SK-N-SH (cell line): ENCODE measurements around the gene GLCE. TPM values are rescaled to one million over a fixed set of nuclear protein-coding genes. Genes with fewer than 3 reads are reported as not detected.
A peak's percentile ranks its signal among the peaks of the same experiment; 100 is the strongest.

Experiments
- CTCF ChIA-PET: fragments of 300-600, 350-600 bp; formaldehyde crosslinking; extraction: SDS; loops from one replicate; lab custom pipeline; 2021; lab: Yijun Ruan, JAX
- POLR2A ChIA-PET: fragments of 350-600 bp; sonication (Branson Sonifier 250); formaldehyde crosslinking; extraction: SDS; loops from one replicate; lab custom pipeline; 2020; ENCODE audit warnings: antibody characterized with exemption, inconsistent platforms; lab: Yijun Ruan, JAX
- DNase-seq: peaks from one replicate; pipeline ENCODE4 v3.0.0; 2012
- H2AFZ ChIP-seq: fragments of 200-600 bp; sonication (generic); 2 replicates; pipeline ENCODE4 v1.8.1; 2016; ENCODE audit warnings: antibody characterized with exemption, mild to moderate bottlenecking, low read depth
- H3F3A ChIP-seq: fragments of 200-600 bp; sonication (generic); replicated peaks from 2 replicates; pipeline ENCODE3; 2016; ENCODE audit warnings: antibody characterized with exemption, mild to moderate bottlenecking; ENCODE audit not compliant: insufficient read depth
- H3K27ac ChIP-seq, 2 experiments: fragments of 200-500 bp in 1 of 2; fragments of 200-600 bp in 1 of 2; sonication (Bioruptor generic) in 1 of 2; sonication (generic), shearing (Covaris generic) in 1 of 2; 2 replicates each; pipeline versions ENCODE4 v1.5.1 to v1.6.1; 2014 to 2016; ENCODE audit warnings: low read depth in 2 of 2, inconsistent platforms in 1 of 2, low read length in 1 of 2, mild to moderate bottlenecking in 1 of 2, mixed read lengths in 1 of 2
- H3K27me3 ChIP-seq: fragments of 200-600 bp; sonication (generic), shearing (Covaris generic); 2 replicates; pipeline ENCODE4 v1.6.1; 2016; ENCODE audit warnings: mixed run types; ENCODE audit not compliant: insufficient read depth
- H3K36me3 ChIP-seq, 2 experiments: fragments of 200-500 bp in 1 of 2; fragments of 200-600 bp in 1 of 2; sonication (Bioruptor generic) in 1 of 2; sonication (generic) in 1 of 2; replicated peaks in 1 of 2; 2 replicates each; pipeline versions ENCODE3 to v1.5.1; 2014 to 2016; ENCODE audit warnings: low read length in 1 of 2, mild to moderate bottlenecking in 1 of 2; ENCODE audit not compliant: insufficient read depth in 2 of 2, control insufficient read depth in 1 of 2
- H3K4me1 ChIP-seq, 2 experiments: fragments of 200-500 bp in 1 of 2; fragments of 200-600 bp in 1 of 2; sonication (Bioruptor generic) in 1 of 2; sonication (generic), shearing (Covaris generic) in 1 of 2; 2 replicates each; pipeline versions ENCODE4 v1.5.1 to v1.6.1; 2014 to 2016; ENCODE audit warnings: low read depth in 1 of 2, low read length in 1 of 2, mixed run types in 1 of 2; ENCODE audit not compliant: insufficient read depth in 2 of 2, control insufficient read depth in 1 of 2
- H3K4me2 ChIP-seq: fragments of 200-600 bp; sonication (generic), shearing (Covaris generic); 2 replicates; pipeline ENCODE4 v1.6.1; 2017; ENCODE audit warnings: mixed run types
- H3K4me3 ChIP-seq, 2 experiments: fragments of 200-500 bp in 1 of 2; fragments of 200-600 bp in 1 of 2; sonication (Bioruptor generic) in 1 of 2; sonication (generic), shearing (Covaris generic) in 1 of 2; 2 replicates each; pipeline versions ENCODE4 v1.5.1 to v1.8.1; 2014 to 2016; ENCODE audit warnings: low read depth in 2 of 2, inconsistent platforms in 1 of 2, low read length in 1 of 2, mild to moderate bottlenecking in 1 of 2, mixed read lengths in 1 of 2, moderate library complexity in 1 of 2
- H3K79me2 ChIP-seq: fragments of 200-600 bp; sonication (generic); 2 replicates; pipeline ENCODE4 v1.8.1; 2017; ENCODE audit warnings: mild to moderate bottlenecking; ENCODE audit not compliant: insufficient read depth
- H3K9ac ChIP-seq: fragments of 200-600 bp; sonication (generic); 2 replicates; pipeline ENCODE4 v1.6.1; 2017; ENCODE audit warnings: mixed run types
- H3K9me2 ChIP-seq: fragments of 200-600 bp; sonication (generic); 2 replicates; pipeline ENCODE4 v1.6.1; 2017; ENCODE audit warnings: mixed run types
- H3K9me3 ChIP-seq: fragments of 200-600 bp; sonication (generic); 2 replicates; pipeline ENCODE4 v1.6.1; 2017; ENCODE audit warnings: mixed run types, mild to moderate bottlenecking, moderate library complexity
- H4K20me1 ChIP-seq: fragments of 200-600 bp; sonication (generic); 2 replicates; pipeline ENCODE4 v1.6.1; 2017; ENCODE audit warnings: mild to moderate bottlenecking, mixed run types; ENCODE audit not compliant: insufficient read depth
- CHD2 ChIP-seq: fragments of 150-350 bp; IDR thresholded peaks from 2 replicates; pipeline ENCODE4 v1.6.1; 2018; ENCODE audit warnings: low read length; ENCODE audit not compliant: partially characterized antibody
- ELF1 ChIP-seq: IDR thresholded peaks from 2 replicates; pipeline ENCODE4 v1.4.0; 2012
- EP300 ChIP-seq, 2 experiments: IDR thresholded peaks; 2 replicates each; pipeline versions ENCODE4 v1.4.0 to v1.6.1; 2012; ENCODE audit warnings: borderline replicate concordance in 1 of 2, low read depth in 1 of 2, low read length in 1 of 2
- FOSL2 ChIP-seq: IDR thresholded peaks from 2 replicates; pipeline ENCODE4 v1.4.0; 2012; ENCODE audit warnings: low read depth, mild to moderate bottlenecking, moderate library complexity, borderline replicate concordance
- GABPA ChIP-seq: IDR thresholded peaks from 2 replicates; pipeline ENCODE4 v1.4.0; 2012; ENCODE audit warnings: low read depth, mild to moderate bottlenecking
- GATA2 ChIP-seq: sonication (generic); formaldehyde crosslinking; IDR thresholded peaks from 2 replicates; pipeline ENCODE4 v1.5.0; 2020; ENCODE audit warnings: mild to moderate bottlenecking, missing genetic modification reagents
- JUND ChIP-seq: IDR thresholded peaks from 2 replicates; pipeline ENCODE4 v1.4.0; 2012
- MEF2A ChIP-seq: IDR thresholded peaks from 2 replicates; pipeline ENCODE4 v1.4.0; 2012; ENCODE audit warnings: low read depth, borderline replicate concordance
- NRF1 ChIP-seq: IDR thresholded peaks from 2 replicates; pipeline ENCODE4 v1.6.1; 2012; ENCODE audit warnings: low read depth, mild to moderate bottlenecking, low read length
- POLR2AphosphoS5 ChIP-seq: IDR thresholded peaks from 2 replicates; pipeline ENCODE4 v1.6.1; 2012; ENCODE audit warnings: low read depth, low read length
- RAD21 ChIP-seq: IDR thresholded peaks from 2 replicates; pipeline ENCODE4 v1.6.1; 2012; ENCODE audit warnings: mild to moderate bottlenecking, low read length
- RXRA ChIP-seq: IDR thresholded peaks from 2 replicates; pipeline ENCODE4 v1.4.0; 2012; ENCODE audit warnings: low read depth, mild to moderate bottlenecking, borderline replicate concordance
- SIN3A ChIP-seq: IDR thresholded peaks from 2 replicates; pipeline ENCODE4 v1.6.1; 2012; ENCODE audit warnings: low read depth, mild to moderate bottlenecking, low read length, moderate library complexity, borderline replicate concordance
- SMC3 ChIP-seq: IDR thresholded peaks from 2 replicates; pipeline ENCODE4 v1.6.1; 2012; ENCODE audit warnings: low read depth, low read length, improper control_type of control experiment
- TCF12 ChIP-seq: IDR thresholded peaks from 2 replicates; pipeline ENCODE4 v1.4.0; 2012
- TEAD4 ChIP-seq: IDR thresholded peaks from 2 replicates; pipeline ENCODE4 v1.4.0; 2012; ENCODE audit warnings: mild to moderate bottlenecking, borderline replicate concordance; ENCODE audit not compliant: insufficient read depth
- YY1 ChIP-seq: IDR thresholded peaks from 2 replicates; pipeline ENCODE4 v1.4.0; 2012; ENCODE audit warnings: low read depth, mild to moderate bottlenecking
- WGBS: methylation state at CpG from one replicate; pipeline ENCODE4 v1.1.6; 2017; ENCODE audit warnings: low lambda C conversion rate; 5-methylcytosine and 5-hydroxymethylcytosine counted together
- polyA plus RNA-seq, 3 experiments: library from polyadenylated mRNA; depleted of rRNA; stranded (reverse); fragments of >200 nt; gene quantifications; 2 replicates each; pipeline ENCODE4 v1.2.3, GENCODE V29; 2012
- TF ChIP-seq, protein P1 (sequence below): IDR thresholded peaks from 2 replicates; pipeline ENCODE4 v1.4.0; 2012; ENCODE audit warnings: low read depth
- TF ChIP-seq, protein P2 (sequence below): IDR thresholded peaks from 2 replicates; pipeline ENCODE4; 2012
- TF ChIP-seq, protein P3 (sequence below): IDR thresholded peaks from 2 replicates; pipeline ENCODE4 v1.4.0; 2012; ENCODE audit warnings: low read depth, borderline replicate concordance
- TF ChIP-seq, protein P4 (sequence below): fragments of 150-350 bp; IDR thresholded peaks from 2 replicates; pipeline ENCODE4 v1.6.1; 2016; ENCODE audit warnings: mild to moderate bottlenecking, low read depth, low read length

The GLCE gene
- polyA plus RNA-seq, 1 of the 3 experiments (the other 2 are of a cell fraction): 19.5 TPM

DNA sequence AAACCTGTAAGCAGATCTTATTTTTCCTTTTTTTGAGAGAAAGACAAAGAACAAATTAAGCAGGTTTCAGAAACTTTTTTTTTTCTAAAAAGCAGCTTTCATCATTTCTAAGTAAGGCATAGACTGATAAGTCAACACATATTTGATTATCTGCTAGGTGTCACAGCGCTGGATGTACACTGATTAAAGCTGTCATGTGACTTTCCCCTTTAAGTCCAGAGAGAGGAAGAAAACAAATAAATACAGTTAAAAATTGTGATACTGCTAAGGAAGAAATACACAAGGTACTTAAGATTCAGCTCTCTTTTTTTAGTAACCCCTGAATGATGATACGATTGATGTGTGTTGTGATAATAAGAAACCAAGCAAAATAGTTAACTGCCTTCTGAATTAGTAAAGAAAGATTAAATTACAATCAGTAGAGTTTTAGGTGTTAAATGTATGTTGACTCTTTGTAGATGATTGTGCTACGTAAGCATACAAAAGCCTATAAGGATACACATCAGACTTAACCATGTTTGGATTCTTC, 2.8 kb downstream of the GLCE start:
- Histone ChIP-seq H3F3A (peaks cover 9% of the 10 kb centered on the region), H3K9me3 (no peaks in the 10 kb centered on the region), H3K79me2 (peaks cover 51% of the 10 kb centered on the region), H3K4me1 (peaks cover 7 to 28% of the 10 kb centered on the region in 2 experiments)
- TF ChIP-seq FOSL2 (no peak), RXRA (no peak), MEF2A (no peak), CHD2 (no peak), EP300 (IDR thresholded peaks at IDR 0.05; ENCODE audit: borderline replicate concordance in 1 of 2, low read depth in 1 of 2, low read length in 1 of 2) (no peak), TEAD4 (no peak), SMC3 (no peak), YY1 (no peak), GABPA (no peak), ELF1 (no peak)
- TF ChIP-seq, protein P1, sequence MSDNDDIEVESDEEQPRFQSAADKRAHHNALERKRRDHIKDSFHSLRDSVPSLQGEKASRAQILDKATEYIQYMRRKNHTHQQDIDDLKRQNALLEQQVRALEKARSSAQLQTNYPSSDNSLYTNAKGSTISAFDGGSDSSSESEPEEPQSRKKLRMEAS: no peak
- TF ChIP-seq, all 33 proteins: peak for 0
- ChIA-PET POLR2A (no interaction called here), CTCF (interaction anchor here (1.3 to 3.7 kb wide), 2 partner anchors 104 to 231 kb away, joined by 4 to 24 read pairs; no protein-coding TSS in a partner anchor)
- no peak overlapping the region for H3K4me2 ChIP-seq
- H3K9me2 ChIP-seq: no peaks in the 10 kb centered on the region
- no peak overlapping the region for H3K4me3 ChIP-seq
- H4K20me1 ChIP-seq: no peaks in the 10 kb centered on the region
- DNase-seq: no peak
- 94% methylated on average over 3 of the region's 3 CpGs for WGBS
- no peak overlapping the region for H3K9ac ChIP-seq
- no peak overlapping the region for H2AFZ ChIP-seq
- H3K27me3 ChIP-seq: no peaks in the 10 kb centered on the region
- no peaks in the 10 kb centered on the region for H3K36me3 ChIP-seq
- no peak overlapping the region for H3K27ac ChIP-seq

DNA sequence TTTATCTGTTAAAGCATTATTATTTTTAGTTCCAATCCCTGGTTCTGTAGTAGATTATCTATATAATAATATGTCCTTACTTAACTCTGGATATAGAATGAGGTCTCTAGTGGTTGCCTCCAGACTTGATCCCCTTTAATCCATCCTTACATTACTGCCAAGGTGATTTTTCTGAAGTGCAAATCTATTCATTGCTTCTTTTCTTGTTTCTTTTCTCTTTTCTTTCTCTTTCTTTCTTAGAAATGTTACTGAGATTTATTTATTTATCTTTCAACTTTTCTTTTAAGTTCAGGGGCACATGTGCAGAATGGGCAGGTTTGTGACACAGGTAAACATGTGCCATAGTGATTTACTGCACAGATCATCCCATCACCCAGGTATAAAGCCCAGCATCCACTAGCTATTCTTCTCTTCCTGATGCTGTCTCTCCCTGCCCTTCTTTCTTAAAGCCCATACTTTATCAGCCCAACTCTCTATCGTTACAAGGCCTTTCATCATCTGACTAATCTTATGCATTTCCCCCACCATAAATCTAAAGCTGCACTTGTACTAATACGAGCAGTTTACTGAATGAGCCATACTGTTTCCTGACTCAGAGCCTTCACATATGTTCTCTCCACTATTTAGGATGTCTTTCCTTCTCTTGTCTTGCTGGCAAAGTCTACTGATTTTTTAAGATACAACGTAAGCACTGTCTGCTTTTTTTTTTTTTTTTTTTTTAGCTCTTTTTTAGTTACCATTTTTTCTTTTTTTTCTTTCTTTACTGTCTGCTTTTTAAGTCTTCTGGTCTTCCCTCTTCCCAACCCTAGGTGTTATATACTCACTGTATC, 4.6 kb downstream of the GLCE start:
- no peak for TF ChIP-seq GATA2 (CRISPR knock-in tag)
- TF ChIP-seq RXRA: no peak
- TF ChIP-seq SIN3A: no peak
- peak; percentile 11; the same call in 1 of the 2 replicates for TF ChIP-seq JUND
- no peak for TF ChIP-seq POLR2AphosphoS5
- peak; percentile 51 for TF ChIP-seq TCF12
- TF ChIP-seq, protein P2, sequence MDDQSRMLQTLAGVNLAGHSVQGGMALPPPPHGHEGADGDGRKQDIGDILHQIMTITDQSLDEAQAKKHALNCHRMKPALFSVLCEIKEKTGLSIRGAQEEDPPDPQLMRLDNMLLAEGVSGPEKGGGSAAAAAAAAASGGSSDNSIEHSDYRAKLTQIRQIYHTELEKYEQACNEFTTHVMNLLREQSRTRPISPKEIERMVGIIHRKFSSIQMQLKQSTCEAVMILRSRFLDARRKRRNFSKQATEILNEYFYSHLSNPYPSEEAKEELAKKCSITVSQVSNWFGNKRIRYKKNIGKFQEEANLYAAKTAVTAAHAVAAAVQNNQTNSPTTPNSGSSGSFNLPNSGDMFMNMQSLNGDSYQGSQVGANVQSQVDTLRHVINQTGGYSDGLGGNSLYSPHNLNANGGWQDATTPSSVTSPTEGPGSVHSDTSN: peak; percentile 64
- TF ChIP-seq NRF1: no peak
- no peak for TF ChIP-seq RAD21
- TF ChIP-seq FOSL2: peak; percentile 38; the same call in 1 of the 2 replicates
- TF ChIP-seq, protein P3, sequence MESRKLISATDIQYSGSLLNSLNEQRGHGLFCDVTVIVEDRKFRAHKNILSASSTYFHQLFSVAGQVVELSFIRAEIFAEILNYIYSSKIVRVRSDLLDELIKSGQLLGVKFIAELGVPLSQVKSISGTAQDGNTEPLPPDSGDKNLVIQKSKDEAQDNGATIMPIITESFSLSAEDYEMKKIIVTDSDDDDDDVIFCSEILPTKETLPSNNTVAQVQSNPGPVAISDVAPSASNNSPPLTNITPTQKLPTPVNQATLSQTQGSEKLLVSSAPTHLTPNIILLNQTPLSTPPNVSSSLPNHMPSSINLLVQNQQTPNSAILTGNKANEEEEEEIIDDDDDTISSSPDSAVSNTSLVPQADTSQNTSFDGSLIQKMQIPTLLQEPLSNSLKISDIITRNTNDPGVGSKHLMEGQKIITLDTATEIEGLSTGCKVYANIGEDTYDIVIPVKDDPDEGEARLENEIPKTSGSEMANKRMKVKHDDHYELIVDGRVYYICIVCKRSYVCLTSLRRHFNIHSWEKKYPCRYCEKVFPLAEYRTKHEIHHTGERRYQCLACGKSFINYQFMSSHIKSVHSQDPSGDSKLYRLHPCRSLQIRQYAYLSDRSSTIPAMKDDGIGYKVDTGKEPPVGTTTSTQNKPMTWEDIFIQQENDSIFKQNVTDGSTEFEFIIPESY: no peak
- TF ChIP-seq, protein P4, sequence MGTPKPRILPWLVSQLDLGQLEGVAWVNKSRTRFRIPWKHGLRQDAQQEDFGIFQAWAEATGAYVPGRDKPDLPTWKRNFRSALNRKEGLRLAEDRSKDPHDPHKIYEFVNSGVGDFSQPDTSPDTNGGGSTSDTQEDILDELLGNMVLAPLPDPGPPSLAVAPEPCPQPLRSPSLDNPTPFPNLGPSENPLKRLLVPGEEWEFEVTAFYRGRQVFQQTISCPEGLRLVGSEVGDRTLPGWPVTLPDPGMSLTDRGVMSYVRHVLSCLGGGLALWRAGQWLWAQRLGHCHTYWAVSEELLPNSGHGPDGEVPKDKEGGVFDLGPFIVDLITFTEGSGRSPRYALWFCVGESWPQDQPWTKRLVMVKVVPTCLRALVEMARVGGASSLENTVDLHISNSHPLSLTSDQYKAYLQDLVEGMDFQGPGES: no peak
- TF ChIP-seq, all 33 proteins: peak for 4
- H3F3A ChIP-seq: peaks cover 9% of the 10 kb centered on the region
- no peaks in the 10 kb centered on the region for H3K27me3 ChIP-seq
- peak overlapping the region in 1 of 2 experiments; percentile 34; a peak in 2 of 4 replicates for H3K27ac ChIP-seq
- H3K36me3 ChIP-seq: no peaks in the 10 kb centered on the region
- DNase-seq: no peak
- 18% methylated on average over 3 of the region's 3 CpGs for WGBS
- H3K4me3 ChIP-seq: no peak overlapping the region
- no peaks in the 10 kb centered on the region for H3K9me3 ChIP-seq
- peaks cover 3 to 28% of the 10 kb centered on the region in 2 experiments for H3K4me1 ChIP-seq
- ChIA-PET CTCF (interaction anchor here (2.6 kb wide), 1 partner anchor 106 kb away, joined by 9 read pairs; no protein-coding TSS in a partner anchor), POLR2A (no interaction called here)
- H4K20me1 ChIP-seq: no peaks in the 10 kb centered on the region
- no peak overlapping the region for H3K9ac ChIP-seq
- peak overlapping the region; percentile 6; the same call in 1 of the 2 replicates for H3K4me2 ChIP-seq
- no peaks in the 10 kb centered on the region for H3K9me2 ChIP-seq
- H2AFZ ChIP-seq: no peak overlapping the region
- H3K79me2 ChIP-seq: peaks cover 61% of the 10 kb centered on the region
